ENCODE data around the gene AP5B1.

Gene AP5B1

DNA sequence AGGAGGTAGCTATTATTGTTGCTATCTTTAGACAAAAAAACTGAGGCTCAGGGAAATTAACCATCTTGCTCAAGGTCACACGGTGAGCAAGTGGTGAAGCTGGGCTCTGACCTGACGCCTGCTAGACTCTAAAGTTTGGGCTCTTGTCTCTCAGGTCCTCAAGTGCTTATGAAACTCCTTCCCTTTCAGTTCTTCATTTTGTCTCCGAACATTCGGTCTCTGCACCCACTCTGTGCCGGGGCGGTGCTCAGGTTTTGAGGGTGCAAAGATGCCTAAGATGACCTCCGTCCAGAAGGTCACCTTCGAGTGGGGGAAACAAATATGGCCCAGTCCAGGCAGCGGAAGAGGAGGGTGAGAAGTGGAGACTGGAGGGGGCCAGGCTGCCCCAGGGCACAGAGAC, 22.1 kb upstream of the AP5B1 start:
- DNase-seq (ENCODE audit: low read depth, low spot score) = no peak

DNA sequence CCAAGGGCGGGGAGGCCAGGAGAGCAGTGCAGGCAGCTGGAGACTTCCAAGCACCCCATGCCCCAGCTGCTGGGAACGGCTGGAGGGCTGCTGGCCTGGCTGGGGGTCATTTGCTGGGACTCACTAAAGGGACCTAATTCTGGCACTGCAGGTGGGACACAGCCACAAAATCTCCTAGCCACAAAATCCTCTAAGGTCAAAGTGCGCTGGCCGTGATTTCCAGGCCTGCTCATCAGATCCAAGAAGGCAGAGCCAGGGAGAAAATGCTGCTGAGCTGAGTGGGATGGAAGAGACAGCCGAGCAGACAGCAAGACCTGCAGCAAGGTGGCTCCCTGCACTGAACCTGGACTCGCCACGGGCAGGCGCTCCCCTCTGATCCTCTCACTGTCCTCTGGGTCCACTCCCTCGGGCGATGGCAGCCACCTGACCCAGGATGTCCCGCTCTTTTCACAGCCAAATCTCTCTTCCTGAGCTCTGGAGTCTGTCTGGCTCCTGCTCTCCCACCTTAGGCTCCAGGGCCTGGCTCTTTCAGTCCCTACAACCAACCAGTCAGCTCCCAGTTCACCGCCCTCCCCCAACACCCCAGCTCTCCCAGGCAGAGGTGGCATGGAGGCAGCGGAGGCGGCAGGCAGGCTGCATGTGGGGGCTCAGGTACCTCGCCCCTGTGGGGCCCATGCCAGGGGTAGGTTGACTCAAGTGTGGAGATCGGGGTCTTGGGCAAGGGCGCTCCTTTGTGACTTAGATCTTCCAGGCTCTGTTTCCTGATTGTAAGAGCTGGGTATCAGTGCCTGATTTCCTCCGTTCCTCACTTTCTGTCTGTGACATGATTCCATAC, 20.6 kb upstream of the AP5B1 start:
- DNase-seq (ENCODE audit: low read depth, low spot score) = no peak

DNA sequence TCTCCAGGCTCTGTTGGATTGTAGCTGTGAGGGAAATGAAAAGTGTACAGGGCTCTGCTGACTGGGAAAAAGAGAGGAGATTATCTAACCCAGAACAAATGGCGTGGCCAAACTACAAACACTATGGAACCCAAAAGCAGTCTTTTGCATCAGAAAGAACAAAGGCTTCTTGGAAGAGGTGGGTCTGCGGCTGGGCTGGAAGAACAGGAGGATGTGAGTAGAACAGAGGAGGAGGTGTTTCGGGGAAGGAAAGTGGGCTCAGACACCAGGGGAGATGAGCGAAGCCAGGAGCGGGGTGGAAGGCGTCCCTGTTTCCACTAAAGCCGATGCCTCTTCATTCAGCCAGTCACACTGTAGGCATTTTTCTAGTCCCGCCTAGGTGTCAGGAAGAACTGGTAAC, 18.1 kb upstream of the AP5B1 start:
- no peak for DNase-seq (ENCODE audit: low read depth, low spot score)

DNA sequence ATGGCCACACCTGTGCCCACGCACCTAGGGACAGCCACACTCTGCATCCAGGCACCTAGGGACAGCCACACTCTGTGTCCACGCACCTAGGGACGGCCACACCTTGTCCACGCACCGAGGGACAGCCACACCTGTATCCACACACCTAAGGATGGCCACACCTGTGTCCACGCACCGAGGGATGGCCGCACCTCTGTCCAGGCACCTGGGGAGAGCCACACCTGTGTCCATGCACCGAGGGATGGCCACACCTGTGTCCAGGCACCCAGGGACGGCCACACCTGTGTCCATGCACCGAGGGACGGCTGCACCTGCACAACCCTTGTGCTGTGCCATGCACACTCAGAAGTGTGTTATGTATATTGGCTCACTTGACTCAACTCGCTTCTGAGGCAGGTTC, 16.9 kb upstream of the AP5B1 start:
- DNase-seq (ENCODE audit: low read depth, low spot score) = no peak

DNA sequence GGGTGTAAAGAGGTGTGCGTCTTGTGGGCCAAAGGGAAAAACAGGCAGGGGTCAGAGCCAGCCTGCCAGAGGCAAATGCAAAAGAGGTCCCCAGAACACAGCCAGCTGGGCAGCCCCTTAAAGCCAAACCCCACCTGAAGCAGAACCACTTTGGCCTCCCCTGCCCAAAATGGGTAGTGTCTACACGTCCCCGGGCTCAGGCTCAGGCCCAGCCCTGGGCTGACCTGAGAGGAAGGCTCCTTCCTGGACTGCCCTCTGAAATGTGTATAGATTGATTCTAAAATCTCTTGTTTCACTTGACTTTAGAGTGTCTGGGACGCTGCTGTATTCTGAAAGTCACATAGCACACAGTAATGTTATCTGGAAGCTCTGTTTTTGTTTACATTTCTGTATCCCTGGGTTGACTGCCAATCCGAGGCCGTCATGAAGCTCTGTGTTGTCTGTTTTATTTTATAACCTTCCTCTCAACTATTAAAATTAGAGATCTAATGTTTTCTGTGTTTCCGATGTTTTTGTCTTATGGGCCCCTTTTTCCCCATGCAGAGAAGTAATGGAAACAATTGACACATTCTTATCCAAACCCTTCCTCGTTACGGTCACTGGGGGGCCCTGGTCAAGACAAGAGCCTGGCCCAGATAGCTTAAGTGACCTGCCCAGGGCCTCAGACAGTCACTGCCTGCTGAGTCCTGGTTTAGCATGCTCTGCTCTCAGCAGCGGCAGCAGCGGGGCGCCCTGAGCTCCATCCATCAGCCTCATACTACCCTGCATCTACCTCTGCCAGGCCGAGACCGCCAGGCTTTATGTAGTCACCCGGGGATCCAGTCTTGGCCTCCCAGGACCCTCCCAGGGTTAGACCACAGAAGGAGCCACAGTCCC, 16.2 kb upstream of the AP5B1 start:
- DNase-seq (ENCODE audit: low read depth, low spot score) = no peak

DNA sequence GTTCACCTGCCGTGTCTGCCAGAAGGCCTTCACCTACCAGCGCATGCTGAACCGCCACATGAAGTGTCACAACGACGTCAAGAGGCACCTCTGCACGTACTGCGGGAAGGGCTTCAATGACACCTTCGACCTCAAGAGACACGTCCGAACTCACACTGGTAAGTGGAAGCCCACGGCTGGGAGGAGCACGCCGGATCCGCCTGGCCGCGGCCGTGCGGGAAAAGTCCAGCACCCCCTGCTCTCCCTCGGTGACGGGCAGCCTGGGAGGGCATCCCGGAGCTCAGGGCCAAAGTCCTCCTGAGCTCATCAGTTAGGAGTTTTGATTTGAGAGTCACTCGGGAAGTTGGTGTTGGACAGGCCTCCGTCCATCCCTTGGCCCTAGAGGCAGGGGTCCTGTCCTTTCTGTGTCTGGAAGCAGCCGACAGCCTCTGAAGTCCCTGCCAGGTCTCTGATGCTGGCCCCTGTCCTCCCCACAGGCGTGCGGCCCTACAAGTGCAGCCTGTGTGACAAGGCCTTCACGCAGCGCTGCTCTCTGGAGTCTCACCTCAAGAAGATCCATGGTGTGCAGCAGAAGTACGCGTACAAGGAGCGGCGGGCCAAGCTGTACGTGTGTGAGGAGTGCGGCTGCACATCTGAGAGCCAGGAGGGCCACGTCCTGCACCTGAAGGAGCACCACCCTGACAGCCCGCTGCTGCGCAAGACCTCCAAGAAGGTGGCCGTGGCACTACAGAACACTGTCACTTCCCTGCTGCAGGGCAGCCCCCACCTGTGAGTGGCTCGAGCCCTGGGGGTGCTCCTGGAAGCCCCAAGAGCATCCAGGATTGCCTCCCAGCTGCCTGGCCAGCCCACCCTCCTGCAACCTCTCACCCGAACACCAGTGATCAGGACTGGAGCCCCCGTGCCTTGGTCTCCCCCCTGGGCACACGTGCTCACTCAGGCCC, 14.1 kb upstream of the AP5B1 start:
- no peak for DNase-seq (ENCODE audit: low read depth, low spot score)

DNA sequence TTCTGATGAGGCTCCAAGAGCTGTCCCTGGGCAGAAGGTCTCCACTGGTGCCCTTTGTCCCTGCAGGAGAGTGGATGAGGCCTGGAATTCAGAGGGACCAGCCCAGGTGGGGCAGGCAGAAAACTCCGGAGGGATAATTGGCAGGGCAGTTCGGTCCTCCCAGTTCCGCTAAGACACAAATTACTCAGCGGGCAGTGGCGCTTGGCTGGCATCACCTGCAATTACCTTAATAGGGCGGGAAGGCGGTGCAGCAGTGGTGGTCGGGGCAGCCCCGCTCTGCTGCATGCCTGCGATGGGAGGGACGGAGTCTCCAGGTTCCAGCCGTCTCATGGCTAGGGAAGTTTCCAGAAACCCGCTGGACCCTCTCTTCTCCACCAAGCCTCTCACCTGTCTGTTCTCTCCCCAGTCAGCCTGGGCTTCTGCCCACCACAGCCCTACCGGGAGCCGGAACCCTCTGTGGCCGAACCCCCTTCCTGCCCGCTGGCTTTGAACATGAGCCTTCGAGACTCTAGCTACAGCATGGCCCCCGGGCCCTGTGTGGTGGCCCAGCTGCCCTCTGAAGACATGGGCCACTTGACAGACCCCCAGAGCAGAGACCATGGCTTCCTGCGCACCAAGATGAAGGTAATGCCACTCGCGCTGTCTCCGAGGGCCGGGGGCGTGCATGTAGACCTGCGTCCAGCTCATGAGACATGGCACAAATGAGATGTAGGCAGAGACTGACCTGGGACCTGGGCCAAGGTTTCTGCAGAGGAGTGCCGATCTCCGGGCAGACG, 13.0 kb upstream of the AP5B1 start:
- DNase-seq (ENCODE audit: low read depth, low spot score) = no peak

DNA sequence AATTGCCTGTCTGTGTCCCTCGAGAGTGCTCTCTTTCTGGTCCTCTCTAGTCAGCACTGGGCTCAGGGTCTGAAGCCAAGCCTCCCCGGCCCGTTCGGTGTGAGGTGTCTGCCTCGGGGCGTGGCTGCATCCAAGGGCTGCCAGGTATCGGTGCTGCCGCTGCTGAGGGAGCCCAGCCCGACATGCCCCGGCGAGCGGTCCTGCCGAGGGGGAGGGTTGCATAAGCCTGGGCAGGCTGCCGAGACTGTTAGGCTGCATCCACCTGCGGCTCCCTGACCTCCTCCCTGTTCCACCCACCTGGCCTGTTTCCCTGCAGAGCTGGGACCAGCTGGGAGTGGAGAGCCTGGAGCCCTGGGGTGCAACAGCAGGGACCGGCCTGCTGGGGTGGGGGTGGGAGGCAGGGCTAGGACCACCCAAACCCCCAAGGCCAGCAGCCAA, 12.4 kb upstream of the AP5B1 start:
- no peak for DNase-seq (ENCODE audit: low read depth, low spot score)

DNA sequence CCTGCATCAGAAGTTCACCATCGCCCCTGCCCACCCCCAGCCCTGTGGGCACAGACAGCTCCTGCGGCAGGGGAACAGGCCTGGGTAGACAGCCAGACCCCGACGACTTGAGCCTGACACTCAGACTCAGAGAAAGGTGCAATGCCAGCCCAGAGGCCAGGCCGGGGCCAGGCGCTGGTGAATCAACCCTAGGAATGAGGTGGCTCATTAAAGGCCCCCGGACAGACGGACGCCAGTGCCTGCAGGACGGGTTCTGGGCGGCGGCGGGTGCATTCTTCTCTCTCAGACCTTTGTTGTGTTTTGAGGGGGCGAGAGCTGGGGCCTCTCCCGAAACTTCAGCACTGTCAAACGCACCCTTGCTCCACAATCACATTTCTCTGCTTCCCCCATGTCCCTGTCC, 11.7 kb upstream of the AP5B1 start:
- DNase-seq (ENCODE audit: low read depth, low spot score) = no peak

DNA sequence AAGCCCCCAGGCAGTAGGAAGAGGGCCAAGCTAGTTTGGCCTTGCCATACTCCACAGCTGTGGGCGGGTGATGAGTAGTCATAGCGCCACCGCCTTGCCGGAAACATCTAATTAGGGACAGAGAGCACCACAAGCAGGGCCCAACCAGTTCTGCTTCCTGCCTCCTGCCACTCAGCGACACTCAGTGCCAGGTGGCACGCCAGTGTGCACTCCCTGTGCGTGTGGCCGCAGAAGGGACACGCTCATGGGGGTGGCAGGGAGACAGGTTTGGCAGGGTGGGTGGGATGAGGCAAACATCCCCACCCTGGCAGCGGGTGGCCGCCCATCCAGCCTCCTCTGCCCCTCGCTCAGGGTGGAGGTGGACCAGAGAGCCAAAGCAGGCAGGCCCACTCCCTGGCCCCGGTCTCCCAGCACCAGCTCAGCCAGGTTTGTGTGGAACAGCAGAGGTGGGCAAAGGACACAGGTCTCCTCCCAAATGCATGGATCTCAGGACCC, 11.0 kb upstream of the AP5B1 start:
- no peak for DNase-seq (ENCODE audit: low read depth, low spot score)

DNA sequence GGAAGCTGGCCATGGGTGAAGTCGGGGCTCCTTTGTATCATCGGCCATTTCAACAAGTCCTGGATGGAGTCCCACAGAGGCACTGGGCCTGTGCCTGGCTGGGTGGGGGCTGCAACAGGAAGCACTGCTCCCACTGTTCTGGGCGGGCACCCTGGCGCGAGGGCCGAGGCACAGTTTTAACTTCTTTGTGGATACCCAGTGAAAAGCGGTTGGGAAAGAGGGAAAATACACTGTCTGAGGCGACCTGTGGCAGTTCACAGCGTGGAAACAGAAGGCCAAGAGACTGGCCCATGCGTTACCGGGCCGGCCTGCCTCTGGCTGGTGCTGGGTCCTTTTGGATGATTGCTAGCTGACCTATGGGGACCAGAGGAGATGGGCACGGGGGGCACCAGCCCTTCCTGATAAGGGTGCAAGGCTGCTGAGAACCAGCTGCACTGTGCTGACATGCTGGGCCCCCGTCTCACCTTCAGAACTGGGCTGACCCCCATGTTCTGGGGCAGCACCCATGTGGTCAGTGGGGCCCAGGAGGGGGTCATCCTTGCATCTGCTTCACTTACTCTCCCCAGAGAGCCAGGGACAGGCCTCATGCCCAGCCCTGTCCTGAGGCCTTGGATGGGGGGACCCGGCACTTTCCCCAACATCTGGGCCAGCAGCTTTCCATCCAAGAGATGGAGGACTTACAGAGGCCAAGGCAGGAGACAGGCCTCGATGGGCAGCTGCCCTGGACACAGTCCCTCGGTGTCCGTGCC, 10.3 kb upstream of the AP5B1 start:
- no peak for DNase-seq (ENCODE audit: low read depth, low spot score)

DNA sequence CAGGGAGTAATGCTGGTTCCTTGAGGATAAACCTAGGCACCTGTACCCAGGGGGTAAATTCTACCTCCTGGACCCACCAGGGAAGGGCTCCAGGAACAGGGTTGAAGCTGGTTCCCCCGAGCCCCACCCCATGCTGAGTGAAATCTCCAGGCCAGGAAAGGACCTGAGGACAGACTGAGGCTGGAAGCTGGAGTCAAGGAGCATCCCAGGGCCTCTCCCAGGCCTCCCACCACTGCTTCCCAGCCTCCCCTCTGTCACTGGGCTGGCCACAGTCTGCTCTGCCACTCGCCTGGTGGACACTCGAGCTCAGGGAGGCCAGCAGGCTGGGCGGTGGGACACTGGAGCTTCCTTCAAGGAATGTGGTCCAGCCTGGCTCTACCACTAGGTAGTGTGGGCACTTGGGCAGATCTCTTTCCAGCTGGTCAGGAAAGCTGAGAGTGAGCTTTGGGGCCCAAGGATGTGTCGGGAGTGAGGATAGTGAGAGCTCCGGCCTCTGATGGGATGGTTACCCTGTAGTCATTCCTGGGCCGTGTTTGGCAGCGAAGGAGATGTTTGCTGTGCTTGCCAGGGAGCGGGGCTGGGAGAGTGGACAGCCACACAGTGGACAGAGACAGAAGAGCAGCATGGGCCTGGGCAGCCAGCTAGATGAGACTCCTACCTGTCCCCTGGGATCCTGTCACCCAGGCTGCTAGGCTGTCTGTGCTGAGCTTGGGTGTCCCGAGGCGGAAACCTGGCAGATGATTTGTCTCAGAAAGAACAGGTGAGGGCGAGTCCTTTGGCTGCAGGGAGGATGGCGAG, 9.5 kb upstream of the AP5B1 start:
- no peak for DNase-seq (ENCODE audit: low read depth, low spot score)

DNA sequence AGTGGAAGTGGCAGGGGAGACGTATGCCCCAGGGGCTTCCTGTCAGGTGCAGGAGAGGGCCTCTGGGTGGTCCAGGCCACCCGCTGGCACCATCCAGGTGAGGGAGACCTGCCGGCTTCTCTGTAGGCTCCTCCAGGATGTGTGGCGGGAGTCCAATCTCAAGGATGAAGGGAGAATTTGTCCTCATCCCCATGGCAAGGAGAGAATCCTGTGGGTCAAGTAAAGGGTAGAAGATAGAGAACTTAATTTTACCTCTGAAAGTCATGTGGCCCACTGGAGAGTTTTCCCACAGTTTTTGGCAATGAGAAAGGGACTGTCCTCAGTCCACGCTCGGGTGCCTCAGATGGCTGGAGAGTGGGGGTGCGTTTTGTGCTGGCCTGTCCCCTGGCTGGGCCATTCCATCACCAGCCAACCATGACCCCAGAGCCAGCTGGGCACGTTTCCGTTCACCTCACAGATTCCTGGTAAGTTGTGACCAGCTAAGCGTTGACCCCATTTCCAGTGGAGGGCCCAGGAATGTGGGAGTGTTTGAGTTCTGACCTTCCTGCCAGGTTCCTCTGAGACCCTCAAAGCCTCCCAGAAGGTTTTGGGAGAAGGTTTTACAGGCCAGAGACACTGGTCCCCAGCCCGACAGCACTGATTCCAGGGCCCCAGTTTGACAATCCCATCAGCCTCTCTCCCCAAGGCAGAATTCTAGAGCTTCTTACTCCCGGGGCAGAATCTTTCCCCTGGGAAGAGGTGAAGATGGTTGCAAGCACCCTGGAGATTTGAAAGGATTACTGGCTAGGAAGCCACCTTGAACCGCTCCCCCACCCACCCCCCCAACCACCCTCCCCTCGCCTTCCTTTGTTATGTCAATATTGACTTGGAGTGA, 8.7 kb upstream of the AP5B1 start:
- no peak for DNase-seq (ENCODE audit: low read depth, low spot score)

DNA sequence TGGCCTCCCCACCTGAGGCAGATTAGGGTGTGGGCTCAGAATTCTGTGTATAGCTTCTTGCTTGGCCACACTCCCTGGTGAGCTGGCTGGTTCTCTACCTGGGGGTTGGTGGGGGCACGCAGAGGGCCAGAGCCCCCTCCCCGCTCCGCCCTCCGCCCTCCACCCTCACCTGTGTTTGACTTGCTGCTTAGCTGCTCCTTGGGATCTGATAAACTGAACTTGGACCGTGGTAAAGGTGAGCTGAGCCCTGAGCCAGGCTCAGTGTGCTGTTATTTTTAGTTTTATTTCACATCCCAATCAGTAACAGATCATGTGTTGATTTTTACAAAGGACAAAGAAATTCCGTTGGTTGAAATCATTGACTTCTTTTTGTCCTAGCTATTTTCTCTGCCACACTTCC, 8.0 kb upstream of the AP5B1 start:
- DNase-seq (ENCODE audit: low read depth, low spot score) = no peak

DNA sequence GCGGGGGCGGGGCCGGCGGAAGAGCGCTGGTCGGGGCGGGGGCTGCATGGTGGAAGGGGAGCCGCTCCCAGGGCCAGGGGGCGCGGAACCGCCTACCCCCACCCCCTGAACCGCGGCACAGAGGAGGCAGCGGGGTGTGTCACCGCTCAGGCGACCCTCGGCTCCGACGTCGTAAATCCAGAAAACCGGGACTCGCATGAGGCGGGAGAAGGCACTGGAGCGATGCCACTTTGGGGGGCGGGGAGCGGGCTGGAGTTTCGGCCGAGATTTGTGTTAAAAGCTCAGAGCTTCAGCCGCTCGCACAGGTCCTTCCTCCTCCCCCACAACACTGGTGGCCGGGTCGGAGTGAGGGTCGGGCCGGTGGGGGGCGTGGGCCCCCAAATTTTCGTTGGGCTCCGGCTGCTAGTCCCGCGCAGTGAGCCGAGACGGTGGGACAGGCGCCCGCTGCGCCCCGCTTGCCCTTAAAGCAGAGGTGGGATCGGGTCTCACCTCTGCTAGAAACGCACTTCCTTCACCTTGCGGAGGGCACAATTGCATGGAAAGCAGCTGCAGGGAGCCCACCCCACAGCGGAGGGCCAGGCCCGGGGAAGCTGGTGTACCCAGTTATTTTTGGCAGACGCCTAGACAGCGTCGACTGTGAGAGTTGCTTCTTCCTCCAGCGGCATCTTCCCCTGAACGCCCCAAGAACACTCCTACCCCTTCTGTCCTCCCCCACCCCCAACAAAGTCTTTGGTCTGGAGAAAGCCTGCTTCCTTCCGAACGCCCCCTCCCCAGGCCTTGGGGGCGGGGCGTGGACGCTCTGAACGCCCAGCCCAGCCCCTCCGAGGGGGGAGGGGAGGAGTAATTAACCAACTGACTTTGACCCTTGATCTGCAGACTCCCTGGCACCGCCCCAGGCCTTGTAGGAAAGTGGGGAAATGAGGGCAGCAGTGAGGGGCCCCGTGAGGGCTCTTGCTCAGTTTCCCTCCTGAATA, 7.2 kb upstream of the AP5B1 start:
- no peak for DNase-seq (ENCODE audit: low read depth, low spot score)

DNA sequence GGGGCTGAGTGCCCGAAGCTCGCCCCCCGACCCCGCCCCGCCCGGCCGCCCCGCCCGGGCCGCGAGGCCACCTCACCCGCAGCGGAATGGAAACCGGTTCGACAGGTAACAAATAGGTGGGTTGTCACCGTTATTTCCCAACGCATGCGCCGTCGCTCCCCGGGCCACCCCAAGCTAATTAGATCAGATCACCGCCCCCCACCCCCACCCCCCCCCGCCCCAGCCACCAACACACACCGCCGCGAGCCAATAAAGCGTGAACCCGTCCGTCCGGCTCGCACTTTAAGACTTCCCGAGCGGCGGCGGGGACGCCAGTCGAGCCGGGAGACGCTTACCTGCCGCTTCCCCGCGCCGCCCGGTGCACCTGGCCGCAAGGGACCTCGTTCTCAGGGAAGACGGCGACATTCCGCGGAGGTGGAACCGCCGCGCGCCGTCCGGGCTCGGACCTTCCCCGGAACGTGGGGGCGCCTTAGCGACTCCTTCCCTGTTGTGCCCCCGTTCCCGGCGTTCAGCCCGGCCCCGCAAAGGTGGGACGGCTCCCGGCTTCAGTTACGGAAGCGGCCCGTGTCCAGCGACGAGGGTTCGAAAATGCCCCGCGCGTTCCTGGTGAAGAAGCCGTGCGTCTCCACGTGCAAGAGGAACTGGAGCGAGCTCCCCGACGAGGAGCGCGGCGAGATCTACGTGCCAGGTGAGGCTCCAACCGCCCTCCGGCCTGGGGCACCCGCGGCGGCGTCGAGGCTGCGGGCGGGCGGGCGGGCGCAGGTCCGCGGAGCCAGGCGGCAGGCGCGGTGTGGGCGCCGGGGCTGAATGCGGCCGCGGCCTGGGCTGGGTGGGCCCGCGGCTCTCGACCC, 6.2 kb upstream of the AP5B1 start, which contains the start of gene OVOL1:
OVOL1 (plus strand) TSS at position 278 of the 851 bp plus-strand sequence; CDS start at position 589, 311 bp downstream.
- DNase-seq (ENCODE audit: low read depth, low spot score) = no peak
